ENCODE measurements around the gene NPBWR2. TPM values are rescaled to one million over a fixed set of nuclear protein-coding genes. Genes with fewer than 3 reads are reported as not detected.
A peak's percentile ranks its signal among the peaks of the same experiment; 100 is the strongest.

NPBWR2 gene
- total RNA-seq, 1 experiment from 2014 or later = not detected

- TF ChIP-seq TEAD1 (CRISPR knock-in tag; IDR thresholded peaks at IDR 0.05) (no peak), RORB (CRISPR knock-in tag; IDR thresholded peaks at IDR 0.05) (no peak), ATF3 (CRISPR knock-in tag; conservative IDR thresholded peaks at IDR 0.05) (no peak), ZNF232 (CRISPR knock-in tag; IDR thresholded peaks at IDR 0.05) (no peak), ERG (CRISPR knock-in tag; IDR thresholded peaks at IDR 0.05) (no peak), FOXK1 (CRISPR knock-in tag; IDR thresholded peaks at IDR 0.05) (no peak)
- TF ChIP-seq, protein P1, sequence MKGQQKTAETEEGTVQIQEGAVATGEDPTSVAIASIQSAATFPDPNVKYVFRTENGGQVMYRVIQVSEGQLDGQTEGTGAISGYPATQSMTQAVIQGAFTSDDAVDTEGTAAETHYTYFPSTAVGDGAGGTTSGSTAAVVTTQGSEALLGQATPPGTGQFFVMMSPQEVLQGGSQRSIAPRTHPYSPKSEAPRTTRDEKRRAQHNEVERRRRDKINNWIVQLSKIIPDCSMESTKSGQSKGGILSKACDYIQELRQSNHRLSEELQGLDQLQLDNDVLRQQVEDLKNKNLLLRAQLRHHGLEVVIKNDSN (CRISPR knock-in tag; IDR thresholded peaks at IDR 0.05) = no peak
Observed at GRCh38 chr20:64140061-64140931, 32.9 kb upstream of the NPBWR2 start (continued).

DNA sequence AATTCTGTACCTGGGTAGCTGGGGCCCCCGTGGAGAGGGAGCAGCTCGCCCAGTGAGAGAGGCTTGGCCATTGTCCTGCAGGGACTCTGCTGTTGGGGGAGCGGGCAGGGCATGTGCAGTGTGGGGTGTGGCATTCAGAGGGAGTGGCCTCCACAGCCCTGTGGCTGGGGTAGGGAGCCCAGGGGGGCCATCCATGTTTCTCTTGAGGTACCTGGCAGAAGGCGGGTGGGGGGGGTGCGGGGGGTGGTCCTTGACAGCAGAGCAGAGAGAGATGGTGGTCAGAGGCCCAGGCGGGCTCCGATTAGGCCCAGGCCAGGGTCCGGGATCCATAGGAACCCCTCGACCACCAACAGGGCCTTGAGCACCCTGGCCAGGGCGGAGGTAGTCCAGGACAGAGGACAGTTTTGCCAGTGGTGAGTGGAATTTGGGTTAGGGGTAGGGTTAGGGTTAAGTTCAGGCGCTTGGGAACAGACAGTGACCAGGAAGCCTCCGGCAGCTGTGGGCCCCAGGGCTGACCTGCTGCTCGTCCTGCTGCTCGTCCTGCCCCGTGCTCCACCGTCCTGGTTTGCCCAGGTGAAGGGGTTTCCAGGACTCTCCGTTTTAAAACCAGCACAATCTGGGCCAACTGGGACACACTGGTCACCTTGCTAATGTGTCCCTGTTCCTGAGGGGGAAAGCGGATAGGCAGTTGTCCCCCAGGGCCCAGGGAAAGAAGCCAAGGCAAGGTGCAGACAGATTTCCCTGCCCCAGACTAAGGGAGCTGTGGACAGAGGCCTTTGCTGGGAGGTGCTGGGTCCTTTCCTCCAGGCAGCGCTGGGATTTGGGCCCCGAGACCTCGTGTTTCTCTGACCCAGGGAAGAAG lies 32.1 kb upstream of the NPBWR2 start:
- H3K9me3 Mint-ChIP-seq = peaks cover 9% of the 10 kb centered on the region
- H3K36me3 Mint-ChIP-seq = peaks cover 8% of the 10 kb centered on the region
- CTCF ChIA-PET = interaction anchor here (0.6 to 1.1 kb wide), 3 partner anchors 19 to 331 kb away, joined by 3 to 4 read pairs (median 3); no protein-coding TSS in a partner anchor
- POLR2A ChIA-PET = no interaction called here
- ATAC-seq (no peak), DNase-seq (ENCODE audit: low spot score) (peak; percentile 10)
- H3K4me3 Mint-ChIP-seq = no peak overlapping the region
- H3K27me3 Mint-ChIP-seq (ENCODE audit: low read depth) = no peaks in the 10 kb centered on the region; the same call in 1 of the 2 replicates
- H3K27ac Mint-ChIP-seq = no peak overlapping the region
- H3K4me1 Mint-ChIP-seq = peaks cover 7% of the 10 kb centered on the region; the same call in 1 of the 2 replicates
- no peak for TF ChIP-seq NFE2L1 (CRISPR knock-in tag; IDR thresholded peaks at IDR 0.05)
- TF ChIP-seq ZNF532 (CRISPR knock-in tag; IDR thresholded peaks at IDR 0.05; ENCODE audit: borderline replicate concordance) = no peak
- no peak for TF ChIP-seq ATF1 (CRISPR knock-in tag; IDR thresholded peaks at IDR 0.05)
- no peak for TF ChIP-seq NR1H2 (CRISPR knock-in tag; IDR thresholded peaks at IDR 0.05)
- no peak for TF ChIP-seq JAZF1 (CRISPR knock-in tag; IDR thresholded peaks at IDR 0.05)
- TF ChIP-seq ATF2 (CRISPR knock-in tag; IDR thresholded peaks at IDR 0.05; ENCODE audit: borderline replicate concordance, low read depth) = no peak
- no peak for TF ChIP-seq ZNF423 (CRISPR knock-in tag; IDR thresholded peaks at IDR 0.05)
- no peak for TF ChIP-seq HMGXB4 (CRISPR knock-in tag; IDR thresholded peaks at IDR 0.05)
- no peak for TF ChIP-seq ZNF396 (CRISPR knock-in tag; IDR thresholded peaks at IDR 0.05; ENCODE audit: borderline replicate concordance)
- TF ChIP-seq, protein P2, sequence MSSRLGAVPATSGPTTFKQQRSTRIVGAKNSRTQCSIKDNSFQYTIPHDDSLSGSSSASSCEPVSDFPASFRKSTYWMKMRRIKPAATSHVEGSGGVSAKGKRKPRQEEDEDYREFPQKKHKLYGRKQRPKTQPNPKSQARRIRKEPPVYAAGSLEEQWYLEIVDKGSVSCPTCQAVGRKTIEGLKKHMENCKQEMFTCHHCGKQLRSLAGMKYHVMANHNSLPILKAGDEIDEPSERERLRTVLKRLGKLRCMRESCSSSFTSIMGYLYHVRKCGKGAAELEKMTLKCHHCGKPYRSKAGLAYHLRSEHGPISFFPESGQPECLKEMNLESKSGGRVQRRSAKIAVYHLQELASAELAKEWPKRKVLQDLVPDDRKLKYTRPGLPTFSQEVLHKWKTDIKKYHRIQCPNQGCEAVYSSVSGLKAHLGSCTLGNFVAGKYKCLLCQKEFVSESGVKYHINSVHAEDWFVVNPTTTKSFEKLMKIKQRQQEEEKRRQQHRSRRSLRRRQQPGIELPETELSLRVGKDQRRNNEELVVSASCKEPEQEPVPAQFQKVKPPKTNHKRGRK (CRISPR knock-in tag; IDR thresholded peaks at IDR 0.05; ENCODE audit: borderline replicate concordance) = no peak
- TF ChIP-seq, protein P3, sequence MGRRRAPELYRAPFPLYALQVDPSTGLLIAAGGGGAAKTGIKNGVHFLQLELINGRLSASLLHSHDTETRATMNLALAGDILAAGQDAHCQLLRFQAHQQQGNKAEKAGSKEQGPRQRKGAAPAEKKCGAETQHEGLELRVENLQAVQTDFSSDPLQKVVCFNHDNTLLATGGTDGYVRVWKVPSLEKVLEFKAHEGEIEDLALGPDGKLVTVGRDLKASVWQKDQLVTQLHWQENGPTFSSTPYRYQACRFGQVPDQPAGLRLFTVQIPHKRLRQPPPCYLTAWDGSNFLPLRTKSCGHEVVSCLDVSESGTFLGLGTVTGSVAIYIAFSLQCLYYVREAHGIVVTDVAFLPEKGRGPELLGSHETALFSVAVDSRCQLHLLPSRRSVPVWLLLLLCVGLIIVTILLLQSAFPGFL (CRISPR knock-in tag; IDR thresholded peaks at IDR 0.05; ENCODE audit: borderline replicate concordance) = no peak
- no peak for TF ChIP-seq EMX1 (CRISPR knock-in tag; IDR thresholded peaks at IDR 0.05)
- no peak for TF ChIP-seq JUN (CRISPR knock-in tag; IDR thresholded peaks at IDR 0.05)

All from WTC11 (cell line).